ENCODE results near the gene P2RX4.

DNA sequence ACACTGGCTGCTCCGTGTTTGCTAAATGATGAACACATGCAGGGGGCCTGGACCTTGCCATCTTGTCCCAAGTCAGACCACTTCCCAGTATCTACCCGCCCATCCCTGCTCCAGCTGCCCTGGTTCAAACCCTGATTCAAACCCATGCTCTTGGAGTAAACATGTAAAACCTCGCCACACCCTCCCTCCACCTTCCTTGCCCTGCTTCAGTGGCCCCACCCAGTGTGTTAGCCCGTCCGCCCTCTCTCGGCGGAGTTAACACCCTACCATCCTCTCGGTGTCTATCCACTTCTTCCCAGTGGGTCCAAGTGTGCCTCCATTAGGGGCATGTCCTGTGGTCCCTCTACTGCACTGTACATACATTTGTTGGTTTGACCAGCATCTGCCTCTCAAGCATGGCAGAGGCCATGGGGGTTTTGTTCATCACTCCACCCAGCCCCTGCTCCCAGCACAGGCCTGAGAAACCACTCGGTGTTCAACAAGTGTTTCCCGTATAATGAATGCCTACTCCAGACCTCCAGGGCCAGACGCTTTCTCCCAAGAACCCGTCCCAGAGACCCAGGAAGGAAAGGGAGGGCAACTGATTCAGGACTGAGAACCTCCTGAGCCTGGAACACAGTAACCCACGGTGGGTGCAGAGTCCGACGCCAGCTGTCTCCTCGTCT, 37.1 kb downstream of the P2RX4 start:
- TF ChIP-seq, protein P1, sequence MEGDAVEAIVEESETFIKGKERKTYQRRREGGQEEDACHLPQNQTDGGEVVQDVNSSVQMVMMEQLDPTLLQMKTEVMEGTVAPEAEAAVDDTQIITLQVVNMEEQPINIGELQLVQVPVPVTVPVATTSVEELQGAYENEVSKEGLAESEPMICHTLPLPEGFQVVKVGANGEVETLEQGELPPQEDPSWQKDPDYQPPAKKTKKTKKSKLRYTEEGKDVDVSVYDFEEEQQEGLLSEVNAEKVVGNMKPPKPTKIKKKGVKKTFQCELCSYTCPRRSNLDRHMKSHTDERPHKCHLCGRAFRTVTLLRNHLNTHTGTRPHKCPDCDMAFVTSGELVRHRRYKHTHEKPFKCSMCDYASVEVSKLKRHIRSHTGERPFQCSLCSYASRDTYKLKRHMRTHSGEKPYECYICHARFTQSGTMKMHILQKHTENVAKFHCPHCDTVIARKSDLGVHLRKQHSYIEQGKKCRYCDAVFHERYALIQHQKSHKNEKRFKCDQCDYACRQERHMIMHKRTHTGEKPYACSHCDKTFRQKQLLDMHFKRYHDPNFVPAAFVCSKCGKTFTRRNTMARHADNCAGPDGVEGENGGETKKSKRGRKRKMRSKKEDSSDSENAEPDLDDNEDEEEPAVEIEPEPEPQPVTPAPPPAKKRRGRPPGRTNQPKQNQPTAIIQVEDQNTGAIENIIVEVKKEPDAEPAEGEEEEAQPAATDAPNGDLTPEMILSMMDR (conservative IDR thresholded peaks at IDR 0.05 in 1 of 2, IDR thresholded peaks at IDR 0.05 in 1 of 2; ENCODE audit: extremely low read depth in 1 of 2, insufficient read depth in 1 of 2, low read depth in 1 of 2, low read length in 2 of 2): no peak
- no peak for TF ChIP-seq EZH2 (IDR thresholded peaks at IDR 0.05; ENCODE audit: borderline replicate concordance, low read length)
